Measurements from ENCODE around the gene OLFM4.

- TF ChIP-seq CTCF (IDR thresholded peaks at IDR 0.05; ENCODE audit: borderline replicate concordance, extremely low read depth, low read length, poor library complexity, severe bottlenecking) (no peak), EZH2 (IDR thresholded peaks at IDR 0.05; ENCODE audit: borderline replicate concordance, low read depth, low read length, severe bottlenecking) (no peak)
These were observed 21.5 kb downstream of the OLFM4 start for GRCh38 chr13:53050151-53050550.
